Measurements from ENCODE around the gene SIRT6.
"Not testable (repeated sequence)": the region's sequence is repeated elsewhere in the genome, so short reads cannot be mapped to it uniquely, and the experiment has no call there.

Gene SIRT6

DNA sequence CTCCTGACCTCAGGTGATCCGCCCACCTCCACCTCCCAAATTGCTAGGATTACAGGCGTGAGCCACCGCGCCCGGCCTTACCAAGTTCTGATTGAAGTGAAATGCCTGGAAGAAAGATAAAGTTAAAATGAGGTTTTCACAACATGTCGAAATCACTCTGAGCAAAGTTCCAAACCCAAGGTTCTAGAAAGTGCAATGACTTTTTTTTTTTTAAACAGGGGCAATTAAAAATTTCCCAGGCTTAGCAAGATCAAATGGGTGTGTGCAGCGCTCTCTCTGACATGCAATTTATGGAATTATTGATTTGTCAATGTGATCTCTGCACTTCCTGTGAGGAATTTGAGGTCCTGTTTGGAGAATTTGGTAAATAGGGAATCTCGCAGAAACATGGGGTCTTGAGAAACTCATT lies 45.7 kb downstream of the SIRT6 start:
- no peak for DNase-seq (ENCODE audit: low read depth in 2 of 2)

DNA sequence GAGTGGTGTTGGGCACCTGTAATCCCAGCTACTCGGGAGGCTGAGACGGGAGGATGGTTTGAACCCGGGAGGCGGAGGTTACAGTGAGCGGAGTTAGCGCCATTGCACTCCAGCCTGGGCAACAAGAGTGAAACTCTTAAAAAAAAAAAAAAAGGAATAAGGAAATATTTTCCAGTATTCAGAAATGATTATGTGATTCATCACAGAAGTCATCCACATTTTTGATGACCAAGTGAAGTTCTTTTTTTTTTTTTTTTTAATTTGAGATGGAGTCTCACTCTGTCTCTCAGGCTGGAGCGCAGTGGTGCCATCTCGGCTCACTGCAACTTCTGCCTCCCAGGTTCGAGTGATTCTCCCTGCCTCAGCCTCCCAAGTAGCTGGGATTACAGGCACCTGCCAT lies 47.0 kb downstream of the SIRT6 start:
- DNase-seq (ENCODE audit: low read depth in 2 of 2) = not testable (repeated sequence)

DNA sequence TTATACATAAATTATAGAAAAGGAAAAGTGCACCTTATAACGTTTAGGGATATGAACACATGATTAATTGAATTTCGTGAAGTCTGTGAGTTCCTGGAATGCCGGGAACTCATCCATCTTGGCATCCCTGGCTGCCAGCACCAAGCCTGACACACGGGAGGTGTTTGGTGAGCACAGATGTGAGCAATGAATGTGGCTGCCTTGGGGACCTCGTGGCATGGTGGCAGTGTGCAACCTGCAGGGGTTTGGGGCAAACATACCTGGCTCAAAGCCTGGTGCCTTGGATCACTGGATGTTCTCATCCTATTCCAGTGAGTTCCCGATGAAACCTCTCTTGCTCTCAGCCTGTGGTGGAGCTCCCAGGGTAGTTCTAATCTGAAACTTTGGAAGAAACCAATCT lies 48.0 kb downstream of the SIRT6 start:
- DNase-seq (ENCODE audit: low read depth in 2 of 2) = no peak

DNA sequence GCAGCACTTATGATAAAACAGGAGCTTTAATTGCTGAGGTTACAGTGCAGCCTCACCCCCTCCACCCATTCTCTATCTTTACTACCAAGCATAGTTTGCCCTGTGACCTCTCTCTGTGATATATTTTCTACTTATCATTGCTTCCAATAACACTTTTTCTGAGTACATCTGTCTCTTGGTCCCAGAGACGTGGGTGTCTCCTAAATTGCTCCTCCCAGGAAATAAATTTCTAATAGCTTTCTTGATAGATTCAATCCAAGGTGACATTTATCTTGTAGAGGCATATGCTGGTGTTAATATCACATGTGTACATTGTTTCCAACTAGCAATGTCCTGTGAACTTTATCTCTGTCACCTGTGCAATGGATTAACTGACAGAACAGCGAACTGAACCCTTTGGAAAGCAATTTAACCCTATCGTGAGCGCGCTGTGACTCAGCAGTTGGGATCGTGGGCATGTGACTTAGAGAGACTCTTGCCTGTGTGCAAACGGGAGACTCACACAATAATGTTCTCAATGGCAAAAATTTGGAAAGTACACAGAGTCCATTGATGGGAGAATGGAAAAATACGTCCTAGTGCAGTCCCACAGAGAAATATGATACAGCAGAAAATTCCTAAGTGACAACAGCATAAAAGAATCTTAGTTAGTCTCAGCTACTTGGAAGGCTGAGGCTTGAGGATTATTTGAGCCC lies 51.5 kb downstream of the SIRT6 start:
- DNase-seq (ENCODE audit: low read depth in 2 of 2) = no peak

DNA sequence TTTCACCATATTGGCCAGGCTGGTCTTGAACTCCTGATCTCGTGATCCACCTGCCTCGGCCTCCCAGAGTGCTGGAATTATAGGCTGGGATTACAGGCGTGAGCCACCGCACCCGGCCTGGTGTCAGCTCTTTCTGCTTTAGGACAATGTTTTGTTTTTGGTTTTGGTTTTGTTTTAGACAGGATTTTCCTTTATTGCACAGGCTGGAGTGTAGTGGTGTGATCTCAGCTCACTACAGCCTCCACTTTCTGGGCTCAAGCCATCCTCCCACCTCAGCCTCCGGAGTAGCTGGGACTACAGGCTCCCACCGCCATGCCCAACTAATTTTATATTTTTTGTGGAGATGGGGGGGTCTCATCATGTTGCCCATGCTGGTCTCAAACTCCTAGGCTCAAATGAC lies 53.3 kb downstream of the SIRT6 start:
- DNase-seq (ENCODE audit: low read depth in 2 of 2) = not testable (repeated sequence)

DNA sequence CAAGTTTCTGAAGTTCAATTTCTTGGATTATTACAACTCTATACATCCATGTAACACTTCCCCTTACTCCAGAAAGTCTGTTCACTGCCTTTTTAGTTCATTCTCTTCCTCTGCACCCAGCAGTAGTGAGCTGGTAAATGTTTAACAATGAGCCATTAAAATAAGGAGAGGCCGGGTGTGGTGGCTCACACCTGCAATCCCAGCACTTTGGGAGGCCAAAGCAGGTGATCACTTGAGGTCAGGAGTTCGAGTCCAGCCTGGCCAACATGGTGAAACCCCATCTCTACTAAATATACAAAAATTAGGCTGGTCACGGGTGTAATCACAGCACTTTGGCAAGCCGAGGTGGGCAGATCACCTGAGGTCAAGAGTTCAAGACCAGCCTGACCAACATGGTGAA lies 55.0 kb downstream of the SIRT6 start:
- not testable (repeated sequence) for DNase-seq (ENCODE audit: low read depth in 2 of 2)

DNA sequence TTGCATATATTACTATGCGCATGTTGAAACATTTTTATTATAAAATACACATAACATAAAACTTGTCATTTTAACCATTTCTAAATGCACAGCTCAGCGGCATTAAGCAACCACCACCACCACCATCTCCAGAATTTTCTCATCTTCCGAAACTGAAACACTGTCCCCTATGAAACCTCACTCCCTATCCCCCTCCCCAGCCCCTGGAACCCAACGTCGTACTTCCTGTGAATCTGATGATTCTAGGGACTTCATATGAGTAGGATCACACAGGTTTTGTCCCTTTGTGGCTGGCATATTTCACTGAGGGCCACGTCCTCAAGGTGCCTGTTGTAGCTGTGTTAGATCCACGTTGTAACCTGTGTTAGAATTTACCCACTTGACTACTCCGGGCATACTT lies 57.7 kb downstream of the SIRT6 start:
- no peak for DNase-seq (ENCODE audit: low read depth in 2 of 2)

All from activated CD4-positive, alpha-beta T cell treated with anti-CD3 and anti-CD28 coated beads for 24 hours (primary cell).